ENCODE measurements around the gene SPOCK3. TPM values are rescaled to one million over a fixed set of nuclear protein-coding genes. Genes with fewer than 3 reads are reported as not detected.

SPOCK3 gene
- total RNA-seq, 2 donors from 2014 or later: 18.1 to 22.8 TPM

- WGBS: 74% methylated on average over 2 of the region's 2 CpGs
- no peaks in the 10 kb centered on the region for H3K27me3 ChIP-seq (replicated peaks; ENCODE audit: insufficient read depth)
- no peaks in the 10 kb centered on the region for H3K36me3 ChIP-seq
- no peak for DNase-seq (ENCODE audit: low spot score)
- H3K4me3 ChIP-seq: no peak overlapping the region
- H3K27ac ChIP-seq: no peak overlapping the region
- H3K4me1 ChIP-seq (replicated peaks): no peaks in the 10 kb centered on the region
- intact Hi-C loops (cut with DNase I): no loop called here
- H3K9me3 ChIP-seq: no peaks in the 10 kb centered on the region
- TF ChIP-seq CTCF (IDR thresholded peaks at IDR 0.05) (no peak), POLR2AphosphoS5 (IDR thresholded peaks at IDR 0.05) (no peak), POLR2A (IDR thresholded peaks at IDR 0.05) (no peak)
Observed at GRCh38 chr4:167210166-167210565, 24.1 kb downstream of the SPOCK3 start.

- no peak overlapping the region for H3K4me3 ChIP-seq
- no peaks in the 10 kb centered on the region for H3K36me3 ChIP-seq
- H3K9me3 ChIP-seq: no peaks in the 10 kb centered on the region
- H3K27ac ChIP-seq: no peak overlapping the region
- WGBS: 68% methylated on average over 1 of the region's 1 CpG
- no peaks in the 10 kb centered on the region for H3K27me3 ChIP-seq (replicated peaks; ENCODE audit: insufficient read depth)
- DNase-seq (ENCODE audit: low spot score): no peak
- no peaks in the 10 kb centered on the region for H3K4me1 ChIP-seq (replicated peaks)
- intact Hi-C loops (cut with DNase I): no loop called here
- no peak for TF ChIP-seq CTCF (IDR thresholded peaks at IDR 0.05)
- TF ChIP-seq POLR2AphosphoS5 (IDR thresholded peaks at IDR 0.05): no peak
- TF ChIP-seq POLR2A (IDR thresholded peaks at IDR 0.05): no peak
Observed at GRCh38 chr4:167196344-167197012, 37.8 kb downstream of the SPOCK3 start.

- H3K4me1 ChIP-seq (replicated peaks): no peaks in the 10 kb centered on the region
- no peaks in the 10 kb centered on the region for H3K9me3 ChIP-seq
- 50% methylated on average over 2 of the region's 2 CpGs for WGBS
- H3K27me3 ChIP-seq (replicated peaks; ENCODE audit: insufficient read depth): no peaks in the 10 kb centered on the region
- H3K4me3 ChIP-seq: no peak overlapping the region
- no peak overlapping the region for H3K27ac ChIP-seq
- no peak for DNase-seq (ENCODE audit: low spot score)
- TF ChIP-seq POLR2A (IDR thresholded peaks at IDR 0.05) (no peak), POLR2AphosphoS5 (IDR thresholded peaks at IDR 0.05) (no peak), CTCF (IDR thresholded peaks at IDR 0.05) (no peak)
- intact Hi-C loops (cut with DNase I): no loop called here
- no peaks in the 10 kb centered on the region for H3K36me3 ChIP-seq
Observed at GRCh38 chr4:167190379-167190778, 43.9 kb downstream of the SPOCK3 start.

GRCh38 chr4:167185465-167185864 is 48.8 kb downstream of the SPOCK3 start:
- Histone ChIP-seq H3K27ac (no peak overlapping the region), H3K4me3 (no peak overlapping the region), H3K4me1 (replicated peaks) (no peaks in the 10 kb centered on the region), H3K27me3 (replicated peaks; ENCODE audit: insufficient read depth) (no peaks in the 10 kb centered on the region), H3K9me3 (no peaks in the 10 kb centered on the region), H3K36me3 (no peaks in the 10 kb centered on the region)
- TF ChIP-seq POLR2A (IDR thresholded peaks at IDR 0.05) (no peak), CTCF (IDR thresholded peaks at IDR 0.05) (no peak), POLR2AphosphoS5 (IDR thresholded peaks at IDR 0.05) (no peak)
- intact Hi-C loops (cut with DNase I): no loop called here
- WGBS: 61% methylated on average over 3 of the region's 3 CpGs
- DNase-seq (ENCODE audit: low spot score): no peak

- no peak for DNase-seq (ENCODE audit: low spot score)
- TF ChIP-seq POLR2AphosphoS5 (IDR thresholded peaks at IDR 0.05): no peak
- no peak for TF ChIP-seq CTCF (IDR thresholded peaks at IDR 0.05)
- TF ChIP-seq POLR2A (IDR thresholded peaks at IDR 0.05): no peak
- H3K27ac ChIP-seq: no peak overlapping the region
- H3K9me3 ChIP-seq: no peaks in the 10 kb centered on the region
- no peaks in the 10 kb centered on the region for H3K4me1 ChIP-seq (replicated peaks)
- no peak overlapping the region for H3K4me3 ChIP-seq
- no peaks in the 10 kb centered on the region for H3K27me3 ChIP-seq (replicated peaks; ENCODE audit: insufficient read depth)
- H3K36me3 ChIP-seq: no peaks in the 10 kb centered on the region
- intact Hi-C loops (cut with DNase I): no loop called here
Observed at GRCh38 chr4:167183036-167183435, 51.3 kb downstream of the SPOCK3 start.

Measured in prostate gland (tissue), 2 donors.